GM18507 (cell line): Measurements from ENCODE around the gene DPM1.

Experiments
- DNase-seq: peaks from one replicate; pipeline ENCODE4 v3.0.0; 2011; ENCODE audit warnings: low read depth; ENCODE audit not compliant: insufficient read length; ENCODE audit errors: extremely low spot score
- FAIRE-seq: peaks from 2 replicates; lab custom pipeline; 2011; peaks lifted over from hg19 to GRCh38; lab: Jason Lieb, UNC

The DPM1 gene

DNA sequence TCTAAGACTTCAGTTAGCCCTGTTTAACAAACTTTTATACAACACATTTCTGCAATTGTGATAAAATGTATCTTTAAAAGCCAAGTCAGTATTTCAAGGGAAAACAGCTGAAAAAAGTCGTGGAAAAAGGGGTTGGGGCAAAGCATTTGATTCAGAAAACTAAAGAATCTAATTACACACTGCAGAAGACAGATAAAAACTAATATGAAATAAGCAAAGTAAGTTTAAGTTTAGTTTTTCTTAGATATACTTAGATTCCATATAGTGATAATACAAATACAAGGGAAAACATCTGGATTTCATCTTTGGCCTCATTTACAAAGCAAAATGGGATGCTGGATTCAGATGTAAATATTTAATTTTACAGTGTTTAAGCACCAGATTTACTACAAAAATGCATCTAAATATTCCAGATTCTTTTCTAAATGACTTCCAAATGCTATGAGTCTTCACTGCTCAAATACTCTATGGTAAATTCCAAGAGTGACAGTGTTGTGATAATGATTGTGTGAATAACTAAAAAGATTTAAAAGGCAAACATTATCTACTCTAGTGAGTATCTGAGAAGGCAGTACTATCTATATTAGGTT, 25.5 kb downstream of the DPM1 start:
- no peak for FAIRE-seq
- no peak for DNase-seq

DNA sequence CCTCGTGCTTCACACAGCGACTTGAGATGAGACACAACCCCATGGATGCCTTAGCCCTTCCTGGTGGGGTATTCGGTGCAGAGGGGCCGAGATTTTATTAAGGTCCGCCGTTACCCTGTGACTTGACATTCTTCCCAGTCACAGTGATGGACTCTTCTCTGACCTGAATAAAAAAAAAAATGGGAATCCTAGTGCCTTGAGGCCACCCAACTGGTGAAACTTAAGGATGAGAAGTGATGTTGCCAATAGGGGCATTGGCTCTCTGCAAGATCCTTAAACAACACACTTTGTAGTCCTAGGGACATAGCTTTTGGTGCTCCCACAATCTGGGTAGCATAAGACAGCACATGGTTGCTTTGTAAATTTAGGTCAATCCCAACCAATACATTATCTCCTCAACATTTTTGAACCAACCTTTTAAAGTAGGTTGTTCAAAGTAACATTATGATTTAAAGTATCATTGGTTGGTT, 26.3 kb downstream of the DPM1 start:
- DNase-seq (no peak), FAIRE-seq (no peak)

DNA sequence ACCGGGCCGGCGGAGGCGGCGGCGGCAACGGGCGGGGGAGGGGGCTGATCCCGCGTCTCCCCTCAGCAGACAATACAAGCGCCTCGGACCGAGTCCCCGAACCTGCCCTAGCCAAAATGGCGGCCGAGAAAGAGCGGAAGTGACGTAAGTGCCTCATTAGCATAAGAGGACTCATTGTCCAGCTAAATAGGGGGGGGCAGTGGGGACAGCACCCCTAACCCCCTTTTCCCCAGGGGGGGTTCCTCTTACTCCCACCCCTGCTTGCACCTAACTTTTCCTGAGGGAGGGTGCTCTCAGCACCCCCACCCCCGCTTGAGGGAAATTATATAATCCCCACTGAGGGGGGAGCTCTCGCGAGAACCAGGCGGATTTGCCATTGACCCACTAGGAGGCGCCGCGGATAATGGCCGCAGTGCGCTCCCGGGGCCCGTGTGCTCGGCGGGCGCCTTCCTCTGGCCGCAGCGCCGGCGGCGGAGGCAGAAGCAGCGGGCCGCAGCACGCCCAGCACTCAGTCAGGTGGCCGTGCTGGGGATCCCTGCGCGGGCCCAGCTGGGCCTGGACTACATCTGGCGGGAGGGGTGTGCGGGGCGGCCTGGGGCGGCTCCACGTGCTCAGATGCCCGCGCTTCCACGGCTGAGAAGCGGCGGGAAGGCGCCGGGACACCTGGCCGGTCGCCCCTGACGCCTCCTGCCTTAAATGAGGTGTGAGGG, 26.9 kb downstream of the DPM1 start, which contains the start of gene ADNP:
Gene ADNP (minus strand): TSS at position 132 of the 710 bp plus-strand sequence. CDS start 27,441 bp downstream, outside the sequence.
- FAIRE-seq = peak; percentile 66
- peak; percentile 38 for DNase-seq

DNA sequence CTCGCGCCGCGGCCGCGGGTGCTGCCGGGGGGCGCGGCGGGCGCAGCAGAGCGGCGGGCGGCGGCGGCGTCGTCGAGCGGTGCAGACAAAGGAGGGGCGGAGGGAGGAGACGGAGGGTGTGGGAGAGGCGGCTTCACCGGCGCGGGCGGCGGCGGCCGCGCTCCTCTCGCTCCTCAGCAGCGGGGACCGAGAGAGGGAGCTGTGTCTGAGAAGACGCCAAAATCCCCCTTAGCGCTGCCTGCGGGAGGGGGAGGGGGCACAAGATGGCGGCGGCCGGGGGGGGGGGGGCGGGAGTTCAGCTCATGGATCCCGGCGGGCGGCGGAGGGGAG, 27.4 kb downstream of the DPM1 start:
- no peak for DNase-seq
- no peak for FAIRE-seq

DNA sequence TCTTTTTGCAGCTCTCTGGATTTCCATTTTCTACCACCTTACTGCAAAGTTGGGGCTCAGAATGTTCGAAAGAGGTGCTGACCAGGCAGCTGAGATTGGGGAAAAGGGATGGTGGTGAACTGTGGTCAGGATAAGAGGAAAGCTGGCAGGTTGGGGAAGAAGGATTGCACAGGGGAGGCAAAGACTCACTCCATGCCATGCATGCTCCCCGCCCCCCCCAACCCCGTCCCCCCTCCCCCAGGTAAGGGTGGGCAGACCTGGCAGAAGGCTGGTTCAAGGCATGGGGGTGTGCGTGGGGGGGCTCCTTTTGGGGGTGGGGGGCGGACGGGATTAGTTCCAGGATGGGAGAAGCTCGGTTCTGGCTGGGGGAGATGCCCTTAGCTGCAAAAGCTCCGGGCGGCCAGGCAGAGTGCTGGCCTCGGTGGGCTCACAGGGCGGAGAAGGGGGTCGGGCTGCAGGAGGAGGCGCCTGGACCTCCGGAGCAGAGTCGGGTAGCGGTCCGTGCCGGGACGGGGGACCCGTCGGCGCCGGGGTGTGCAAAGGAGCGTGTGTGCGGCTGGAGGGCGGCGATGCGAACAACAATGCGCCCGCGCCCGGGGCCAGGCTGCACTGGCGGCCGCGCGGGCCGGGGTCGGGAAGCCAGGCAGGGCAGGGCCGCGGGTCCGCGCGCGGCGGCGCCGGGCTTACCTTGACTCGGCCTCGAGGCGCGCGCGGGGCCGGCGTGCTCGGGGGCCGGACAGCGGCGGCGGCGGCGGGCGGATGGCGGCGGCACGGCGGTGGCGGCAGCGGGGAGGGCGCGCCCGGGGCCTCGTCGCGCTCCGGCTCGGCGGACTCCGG, 28.0 kb downstream of the DPM1 start:
- DNase-seq (no peak), FAIRE-seq (no peak)

DNA sequence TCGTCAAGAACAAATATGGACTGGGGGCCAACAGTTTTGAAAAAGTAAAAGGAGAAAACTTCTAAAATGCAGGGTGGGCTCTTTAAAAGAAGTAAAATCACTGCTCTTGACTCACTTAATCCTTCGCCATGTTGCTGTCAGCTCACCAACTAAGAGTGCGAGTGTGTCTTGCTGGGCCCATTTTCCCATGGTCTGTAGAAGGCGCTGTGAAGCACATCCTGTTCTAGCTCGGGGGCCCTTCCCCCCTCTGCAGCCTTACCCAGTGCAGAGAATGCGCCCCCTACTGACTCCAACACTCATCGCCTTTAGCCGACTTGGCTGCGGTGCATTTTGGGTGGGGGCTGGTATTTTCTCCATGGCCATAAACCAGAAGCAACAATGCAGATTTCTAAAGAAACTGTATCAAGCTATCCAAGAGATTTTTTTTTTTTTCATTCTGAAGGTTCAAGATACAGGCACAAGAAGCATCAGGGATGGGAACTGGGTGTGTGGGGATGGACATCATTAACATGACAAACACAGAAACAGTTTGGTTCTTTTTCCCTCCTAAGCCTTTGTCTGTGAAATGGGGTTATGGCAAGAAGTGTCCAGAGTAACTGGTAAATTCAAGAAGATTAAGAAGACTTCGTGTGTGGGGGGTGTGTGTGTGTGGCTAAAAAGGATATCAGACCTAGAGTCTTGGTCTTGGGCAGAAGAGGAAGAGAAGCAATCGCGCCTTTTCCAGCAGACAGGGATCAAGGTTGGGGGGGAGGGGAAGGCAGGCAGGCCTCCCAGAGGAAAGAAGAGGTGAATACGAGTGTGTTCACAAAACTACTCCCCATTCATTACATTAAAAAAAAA, 28.8 kb downstream of the DPM1 start:
- DNase-seq (peak; percentile 65), FAIRE-seq (peak; percentile 89)

DNA sequence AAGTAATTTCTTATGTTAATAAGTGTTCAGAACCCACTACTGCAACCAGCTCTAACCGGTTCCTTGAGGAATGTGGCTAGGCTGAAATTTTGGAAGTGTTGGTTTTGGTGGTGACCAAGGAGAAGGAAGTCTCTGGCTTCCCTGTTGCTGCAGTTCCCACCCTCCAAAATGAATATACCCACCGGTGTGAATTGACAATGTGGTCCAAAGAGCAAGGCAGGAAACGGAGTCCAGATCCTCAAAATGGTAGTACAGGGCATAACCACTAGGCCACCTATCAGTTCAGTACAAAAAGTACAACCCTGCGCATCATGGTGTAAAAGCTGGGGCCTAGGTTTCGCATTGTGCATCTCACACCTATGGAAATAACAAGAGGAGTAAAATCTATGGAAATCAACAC, 29.9 kb downstream of the DPM1 start:
- FAIRE-seq = no peak
- no peak for DNase-seq

DNA sequence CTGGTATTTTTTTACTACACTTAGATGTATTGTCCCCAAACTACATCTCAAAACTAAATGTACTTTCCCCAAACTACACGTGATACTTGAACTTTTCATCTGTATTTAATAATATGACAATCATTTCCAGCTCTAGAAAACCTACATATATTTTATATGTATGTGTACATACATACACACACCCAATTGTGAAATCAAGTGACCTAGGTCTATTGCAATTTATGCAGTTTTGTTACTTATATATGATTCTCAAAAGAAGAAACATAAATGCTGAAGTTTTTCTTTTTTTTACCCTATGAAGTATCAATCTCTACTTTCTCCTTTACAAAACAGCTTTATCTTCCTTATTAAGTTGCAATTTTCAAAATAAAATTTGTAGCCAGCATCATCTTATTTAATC, 31.8 kb downstream of the DPM1 start:
- FAIRE-seq = no peak
- no peak for DNase-seq

DNA sequence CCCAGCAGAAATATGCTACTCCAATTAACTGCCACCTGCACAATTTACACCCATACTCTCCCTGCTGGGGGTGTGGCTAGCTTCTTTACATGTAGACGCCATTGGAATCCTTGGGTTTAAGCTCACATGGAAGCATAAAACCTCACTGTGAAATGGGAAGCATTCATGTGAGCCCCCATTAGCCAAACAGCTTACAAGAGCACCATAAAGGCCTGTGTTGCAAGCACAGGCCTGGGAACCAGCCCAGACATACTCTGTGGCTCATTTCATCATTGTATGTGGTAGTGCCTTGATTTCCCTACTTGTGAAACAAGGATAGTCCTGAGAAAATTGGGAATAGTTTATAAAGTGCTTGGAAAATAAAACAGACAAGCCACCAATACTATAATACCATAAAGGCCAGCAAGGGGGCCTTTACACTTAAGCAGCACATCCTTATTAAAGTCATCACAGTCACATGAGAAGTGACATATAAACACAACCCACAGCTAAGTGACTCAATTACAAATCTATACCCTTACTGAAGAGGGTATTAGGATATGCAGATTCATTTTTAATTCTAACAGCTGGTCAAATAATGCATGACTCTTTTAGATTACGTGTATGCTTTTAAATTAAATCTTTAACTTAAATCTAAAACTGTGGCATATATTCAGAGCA, 33.9 kb downstream of the DPM1 start:
- no peak for DNase-seq
- no peak for FAIRE-seq

DNA sequence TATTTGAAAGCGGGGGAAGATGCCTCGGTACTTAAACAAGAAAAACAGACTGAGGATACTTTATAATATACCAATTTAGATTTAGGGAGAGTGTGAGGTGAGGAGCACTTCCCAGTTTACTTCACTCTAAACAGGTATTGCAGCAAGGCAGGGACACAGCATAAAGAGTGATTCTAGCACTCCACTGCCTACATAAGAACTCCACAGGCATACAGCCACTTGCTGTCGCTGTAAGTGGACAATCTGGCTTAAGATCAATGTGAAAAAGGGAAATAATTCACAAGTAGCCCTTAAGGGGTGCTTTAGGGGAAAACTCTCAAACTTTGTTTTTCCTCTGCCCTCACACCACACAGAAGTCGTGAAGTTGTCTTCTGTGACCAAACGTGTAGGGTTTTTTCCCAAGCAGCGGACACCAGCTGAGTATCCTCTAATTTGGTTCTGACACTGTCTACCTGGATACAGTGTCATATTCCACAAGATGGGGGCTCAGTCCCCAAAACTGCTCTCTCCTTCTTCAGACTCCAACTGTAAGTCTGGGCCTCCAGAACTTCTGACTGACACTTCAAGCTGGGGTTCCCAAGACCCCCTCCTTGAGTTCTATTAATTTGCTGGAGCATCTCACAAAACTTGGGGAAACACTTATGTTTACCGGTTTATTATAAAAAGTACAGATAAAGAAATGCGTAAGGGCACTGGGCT, 36.4 kb downstream of the DPM1 start:
- no peak for FAIRE-seq

DNA sequence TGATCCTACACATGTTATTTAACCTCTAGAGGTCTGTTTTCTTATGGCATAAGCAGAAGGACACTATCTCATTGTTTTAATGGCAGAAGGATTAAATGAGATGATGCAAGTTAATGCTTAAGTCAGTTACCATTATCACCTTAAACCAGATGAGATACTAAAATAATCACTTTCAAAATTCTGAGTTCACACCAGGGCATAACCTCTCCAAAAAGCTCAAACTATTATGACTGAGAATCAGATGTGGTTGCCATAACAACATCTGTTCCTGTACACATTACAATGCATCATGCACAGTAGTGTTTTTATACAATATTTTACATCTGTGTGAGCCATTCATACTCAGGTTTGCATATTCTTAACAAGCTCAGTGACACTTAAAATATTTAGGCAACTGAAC, 37.3 kb downstream of the DPM1 start:
- no peak for FAIRE-seq
- DNase-seq = no peak

More for the DNA sequence above, 36.4 kb downstream of the DPM1 start:
- no peak for DNase-seq

DNA sequence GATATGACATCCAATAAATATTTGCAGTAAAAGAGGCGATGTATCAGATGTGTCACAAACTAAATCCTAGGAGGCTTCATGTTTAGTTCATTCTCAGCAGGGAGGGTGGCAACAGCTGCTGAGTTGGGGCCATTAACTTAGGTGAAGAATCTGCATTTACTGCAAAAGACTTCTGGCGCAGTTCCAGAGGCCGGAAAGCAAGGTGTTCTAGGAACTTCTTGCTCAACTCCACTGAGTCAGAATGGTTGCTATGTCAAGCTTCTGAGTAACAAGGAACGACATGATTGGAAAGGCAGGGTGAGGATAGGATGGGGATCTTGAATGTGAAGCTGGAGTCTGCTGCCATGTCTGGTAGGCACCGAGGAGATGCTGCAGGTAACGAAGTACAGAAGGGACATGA, 38.8 kb downstream of the DPM1 start:
- FAIRE-seq (no peak), DNase-seq (no peak)

DNA sequence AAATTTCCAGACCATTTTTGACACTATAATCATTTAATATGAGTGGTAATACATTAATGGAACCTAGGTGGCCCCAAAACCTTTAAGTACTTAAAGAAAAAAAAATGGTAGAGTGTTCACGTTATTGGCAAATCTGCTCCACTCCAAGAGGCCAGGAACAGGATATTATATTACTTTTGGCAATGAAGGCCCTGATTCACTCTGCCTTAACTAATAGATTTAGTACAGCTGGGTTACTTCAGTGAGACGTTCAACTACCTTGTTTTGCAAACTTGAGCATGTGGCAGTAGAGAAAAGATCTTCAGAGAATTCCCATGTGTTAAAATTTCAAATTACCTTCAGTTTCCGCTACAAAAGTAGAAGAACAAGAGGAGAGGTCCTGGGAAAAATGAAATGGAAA, 39.9 kb downstream of the DPM1 start:
- DNase-seq (no peak), FAIRE-seq (no peak)

DNA sequence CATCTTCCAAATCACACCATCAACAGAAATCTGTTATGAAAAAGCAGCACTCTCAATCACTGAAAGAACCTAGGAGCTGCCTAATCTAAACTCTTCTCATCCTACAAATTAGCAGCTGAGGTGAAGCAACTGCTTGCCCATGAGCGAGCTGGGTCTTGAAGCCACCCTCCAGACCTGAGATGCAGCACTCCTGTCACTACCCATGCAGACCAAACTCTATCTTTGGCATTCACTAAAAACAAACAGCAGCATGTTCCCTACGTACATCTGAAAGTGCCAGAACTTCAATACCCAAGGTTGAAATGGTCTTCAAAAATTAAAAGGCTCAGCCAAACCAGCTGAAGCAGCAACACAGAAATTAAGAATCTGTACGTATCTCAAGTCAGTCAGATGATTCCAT, 41.4 kb downstream of the DPM1 start:
- no peak for FAIRE-seq
- DNase-seq = no peak

DNA sequence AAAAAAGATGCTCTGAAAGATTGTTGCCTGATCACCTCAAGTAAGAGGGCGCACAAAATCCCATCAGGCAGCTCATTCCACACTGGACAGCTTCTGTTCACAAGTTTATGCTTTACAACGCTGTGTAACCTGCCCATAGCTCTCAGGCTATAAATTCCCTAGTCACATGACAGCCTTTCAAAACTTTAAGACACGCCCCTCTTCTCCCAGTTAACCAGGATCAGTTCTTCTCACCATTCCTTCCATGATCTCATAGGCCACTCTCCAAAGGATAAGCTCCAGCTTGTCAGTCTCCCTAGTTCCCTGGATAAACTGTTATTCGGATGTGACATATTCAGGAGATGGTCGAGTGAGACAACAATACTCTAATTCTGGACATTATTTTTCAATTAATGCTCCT, 42.1 kb downstream of the DPM1 start:
- no peak for FAIRE-seq
- DNase-seq = no peak

DNA sequence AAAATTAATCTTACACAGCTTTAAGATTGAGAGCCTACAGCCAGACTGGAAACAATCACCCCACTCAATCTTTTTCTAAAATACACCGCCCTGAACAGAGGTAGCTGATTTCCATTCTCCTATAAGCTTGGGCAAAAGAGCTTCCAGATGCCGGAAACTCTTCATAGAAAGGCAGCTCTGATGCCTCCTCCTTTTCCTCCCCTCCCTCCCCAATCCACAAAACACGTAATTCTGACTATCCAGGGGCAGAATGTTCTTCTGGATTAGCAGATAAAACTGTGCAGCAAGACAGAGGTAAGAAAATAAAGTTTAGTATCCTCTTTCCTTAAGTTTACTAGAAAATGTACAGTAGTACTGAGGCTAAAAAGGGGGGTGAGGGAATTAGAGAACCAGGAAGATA, 42.9 kb downstream of the DPM1 start:
- DNase-seq (no peak), FAIRE-seq (no peak)

DNA sequence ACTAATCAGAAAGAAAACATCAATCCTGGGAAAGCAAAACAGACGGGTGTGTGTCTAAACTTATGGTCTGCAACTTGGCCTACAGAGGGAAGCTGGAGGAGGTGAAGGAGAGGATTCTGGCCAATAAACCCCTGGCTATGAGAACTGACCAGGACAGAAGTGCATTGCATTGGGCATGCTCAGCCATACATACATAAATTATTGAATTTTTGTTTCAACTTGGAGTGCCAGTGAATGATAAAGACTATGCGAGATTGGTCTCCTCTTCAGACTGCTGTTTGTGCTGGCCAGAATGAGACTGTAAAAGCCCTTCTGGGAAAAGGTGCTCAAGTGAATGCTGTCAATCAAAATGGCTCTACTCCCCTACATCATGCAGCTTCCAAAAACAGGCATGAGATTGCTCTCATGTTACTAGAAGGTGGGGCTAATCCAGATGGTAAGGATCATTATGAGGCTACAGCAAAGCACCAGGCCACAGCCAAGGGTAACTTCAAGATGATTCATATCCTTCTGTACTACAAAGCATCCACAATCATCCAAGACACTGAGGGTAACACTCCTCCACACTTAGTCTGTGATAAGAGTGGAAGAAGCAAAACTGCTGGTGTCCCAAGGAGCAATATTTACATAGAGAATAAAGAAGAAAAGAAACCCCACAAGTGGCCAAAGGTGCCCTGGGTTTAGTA, 44.5 kb downstream of the DPM1 start:
- FAIRE-seq (no peak), DNase-seq (no peak)

DNA sequence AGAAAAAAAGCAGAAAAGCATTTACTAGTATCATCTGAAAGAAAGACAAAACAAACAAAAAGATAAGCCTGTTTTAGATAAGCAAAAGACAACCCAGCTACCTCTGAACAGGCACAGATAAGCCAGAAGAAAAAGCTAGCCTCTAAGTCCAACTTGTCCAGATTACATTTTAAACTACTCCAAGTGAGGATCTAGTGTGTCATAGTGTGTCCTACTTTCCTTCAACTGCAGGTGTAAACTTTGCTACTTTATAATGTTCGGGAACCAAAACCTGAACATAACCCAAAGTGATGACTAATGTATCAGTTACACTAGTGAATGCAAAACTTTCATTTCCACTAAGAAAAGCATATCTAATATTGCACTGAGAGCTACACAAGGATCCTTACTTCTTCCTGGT, 46.6 kb downstream of the DPM1 start:
- FAIRE-seq (no peak), DNase-seq (no peak)
